Measurements from ENCODE around the gene KANTR. TPM values are rescaled to one million over a fixed set of nuclear protein-coding genes. Genes with fewer than 3 reads are reported as not detected.

Gene KANTR
- total RNA-seq, 2 experiments from 2014 or later: 26.2 to 28.3 TPM

DNA sequence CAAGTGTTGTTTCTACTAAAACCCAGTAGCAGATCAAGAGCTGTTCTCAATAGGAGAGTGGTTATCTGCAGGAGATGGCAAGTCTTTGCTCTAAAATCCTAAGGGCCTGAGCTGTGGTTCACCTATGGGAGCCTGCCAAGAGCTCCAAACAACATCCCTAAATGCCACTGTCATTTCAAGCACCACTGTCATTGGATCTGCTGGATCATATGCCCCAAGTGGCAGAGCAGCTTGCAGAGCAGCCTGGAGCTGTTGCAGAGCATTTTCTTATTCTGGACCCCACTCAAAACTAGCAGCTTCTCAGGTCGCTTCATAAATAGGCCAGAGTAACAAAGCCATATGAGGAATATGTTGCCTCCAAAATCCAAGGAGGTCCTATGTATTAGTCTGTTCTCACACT is 59.6 kb downstream of the KANTR start:
- H4K20me1 ChIP-seq (ENCODE audit: insufficient read depth, low read length): no peaks in the 10 kb centered on the region
- H3K9me3 ChIP-seq (ENCODE audit: low read length): no peaks in the 10 kb centered on the region
- no peaks in the 10 kb centered on the region; the same call in 1 of the 2 replicates for H3K36me3 ChIP-seq (ENCODE audit: insufficient read depth, low read length)
- H3K4me2 ChIP-seq (ENCODE audit: low read length): no peak overlapping the region
- CTCF ChIA-PET (ENCODE audit: unreplicated experiment): no interaction called here
- no peak for DNase-seq (ENCODE audit: low spot score)
- intact Hi-C loops (cut with micrococcal nuclease; ENCODE audit: unreplicated experiment): no loop called here
- no peaks in the 10 kb centered on the region for H3K79me2 ChIP-seq (ENCODE audit: insufficient read depth, low read depth, low read length)
- no peaks in the 10 kb centered on the region for H3K4me1 ChIP-seq (ENCODE audit: insufficient read depth, low read length, poor library complexity, severe bottlenecking)
- H2AFZ ChIP-seq (ENCODE audit: low read length): no peak overlapping the region
- no peak for TF ChIP-seq EZH2phosphoT487 (IDR thresholded peaks at IDR 0.05; ENCODE audit: borderline replicate concordance, low read depth, low read length)
- no peak for TF ChIP-seq CTCF (conservative IDR thresholded peaks at IDR 0.05; ENCODE audit: low read length)
- POLR2A ChIA-PET: no interaction called here
- BruUV-seq (replicated peaks): no TSS peak
- no peak overlapping the region for H3K27ac ChIP-seq (ENCODE audit: low read depth, low read length, poor library complexity, severe bottlenecking)
- no peaks in the 10 kb centered on the region for H3K9me2 ChIP-seq (ENCODE audit: insufficient read depth, low read length)
- H3K4me3 ChIP-seq (ENCODE audit: low read depth, low read length, poor library complexity, severe bottlenecking): no peak overlapping the region

GRCh38 chrX:53155512-53156206 is 61.7 kb downstream of the KANTR start:
- H3K79me2 ChIP-seq (ENCODE audit: insufficient read depth, low read depth, low read length): no peaks in the 10 kb centered on the region
- BruUV-seq (replicated peaks): no TSS peak
- H3K36me3 ChIP-seq (ENCODE audit: insufficient read depth, low read length): no peaks in the 10 kb centered on the region; the same call in 1 of the 2 replicates
- intact Hi-C loops (cut with micrococcal nuclease; ENCODE audit: unreplicated experiment): no loop called here
- H3K4me3 ChIP-seq (ENCODE audit: low read depth, low read length, poor library complexity, severe bottlenecking): no peak overlapping the region
- no peaks in the 10 kb centered on the region for H3K9me2 ChIP-seq (ENCODE audit: insufficient read depth, low read length)
- TF ChIP-seq CTCF (conservative IDR thresholded peaks at IDR 0.05; ENCODE audit: low read length): no peak
- TF ChIP-seq EZH2phosphoT487 (IDR thresholded peaks at IDR 0.05; ENCODE audit: borderline replicate concordance, low read depth, low read length): no peak
- H3K9me3 ChIP-seq (ENCODE audit: low read length): no peaks in the 10 kb centered on the region
- no peak overlapping the region for H3K27ac ChIP-seq (ENCODE audit: low read depth, low read length, poor library complexity, severe bottlenecking)
- H3K4me2 ChIP-seq (ENCODE audit: low read length): no peak overlapping the region
- no peak for DNase-seq (ENCODE audit: low spot score)
- CTCF ChIA-PET (ENCODE audit: unreplicated experiment): no interaction called here
- H2AFZ ChIP-seq (ENCODE audit: low read length): no peak overlapping the region
- H4K20me1 ChIP-seq (ENCODE audit: insufficient read depth, low read length): no peaks in the 10 kb centered on the region
- POLR2A ChIA-PET: interaction anchor here (0.6 kb wide), 2 partner anchors 43 to 345 kb away, joined by 7 read pairs; no protein-coding TSS in a partner anchor
- H3K4me1 ChIP-seq (ENCODE audit: insufficient read depth, low read length, poor library complexity, severe bottlenecking): no peaks in the 10 kb centered on the region

DNA sequence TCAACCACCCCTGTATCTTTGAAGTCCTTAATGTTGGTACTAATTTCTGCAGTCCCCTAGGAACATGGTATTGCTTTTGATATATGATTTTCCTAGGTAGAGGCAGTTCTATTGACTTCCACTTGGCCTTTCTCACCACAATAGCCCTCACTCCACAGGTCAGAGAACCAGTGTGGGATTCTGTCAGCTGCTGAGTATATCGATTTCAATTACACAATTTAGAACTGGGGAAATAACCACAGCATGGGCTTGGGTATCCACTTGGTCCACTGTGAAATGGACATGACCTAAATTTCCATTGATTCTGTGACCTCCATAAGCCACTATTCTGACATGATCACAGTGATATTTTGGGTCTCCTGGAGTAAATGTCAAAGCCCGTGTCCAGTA is 62.3 kb downstream of the KANTR start:
- Histone ChIP-seq H2AFZ (ENCODE audit: low read length) (no peak overlapping the region), H3K4me1 (ENCODE audit: insufficient read depth, low read length, poor library complexity, severe bottlenecking) (no peaks in the 10 kb centered on the region), H3K79me2 (ENCODE audit: insufficient read depth, low read depth, low read length) (no peaks in the 10 kb centered on the region), H3K4me3 (ENCODE audit: low read depth, low read length, poor library complexity, severe bottlenecking) (no peak overlapping the region), H3K27ac (ENCODE audit: low read depth, low read length, poor library complexity, severe bottlenecking) (no peak overlapping the region), H3K9me2 (ENCODE audit: insufficient read depth, low read length) (no peaks in the 10 kb centered on the region), H3K9me3 (ENCODE audit: low read length) (no peaks in the 10 kb centered on the region), H3K36me3 (ENCODE audit: insufficient read depth, low read length) (no peaks in the 10 kb centered on the region; the same call in 1 of the 2 replicates), H4K20me1 (ENCODE audit: insufficient read depth, low read length) (no peaks in the 10 kb centered on the region), H3K4me2 (ENCODE audit: low read length) (no peak overlapping the region)
- no peak for DNase-seq (ENCODE audit: low spot score)
- CTCF ChIA-PET (ENCODE audit: unreplicated experiment): no interaction called here
- POLR2A ChIA-PET: interaction anchor here (0.6 kb wide), 1 partner anchor 43 kb away, joined by 7 read pairs; no protein-coding TSS in a partner anchor
- intact Hi-C loops (cut with micrococcal nuclease; ENCODE audit: unreplicated experiment): no loop called here
- BruUV-seq (replicated peaks): no TSS peak
- TF ChIP-seq EZH2phosphoT487 (IDR thresholded peaks at IDR 0.05; ENCODE audit: borderline replicate concordance, low read depth, low read length) (no peak), CTCF (conservative IDR thresholded peaks at IDR 0.05; ENCODE audit: low read length) (no peak)
